ENCODE data around the gene PTPRD.

DNA sequence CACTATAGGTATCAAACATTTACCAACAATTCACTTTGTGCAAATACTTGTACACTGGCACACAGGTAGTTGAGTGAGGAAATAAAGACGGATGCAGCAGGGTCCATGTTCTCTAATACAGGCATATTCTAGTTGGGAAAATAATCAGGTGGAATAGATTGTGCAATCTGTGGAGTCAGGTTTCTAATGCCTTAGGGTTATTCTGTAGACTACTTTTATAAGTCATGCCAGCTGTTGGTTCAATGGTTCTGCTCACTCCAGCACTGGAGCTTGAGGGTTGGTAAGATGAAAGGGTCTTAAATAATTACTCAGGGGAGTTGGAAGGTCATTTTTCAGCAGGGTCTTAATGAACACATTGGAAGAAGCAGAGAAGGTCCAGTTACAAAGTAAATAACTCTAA, 2123.0 kb downstream of the PTPRD start:
- TF ChIP-seq, protein P1, sequence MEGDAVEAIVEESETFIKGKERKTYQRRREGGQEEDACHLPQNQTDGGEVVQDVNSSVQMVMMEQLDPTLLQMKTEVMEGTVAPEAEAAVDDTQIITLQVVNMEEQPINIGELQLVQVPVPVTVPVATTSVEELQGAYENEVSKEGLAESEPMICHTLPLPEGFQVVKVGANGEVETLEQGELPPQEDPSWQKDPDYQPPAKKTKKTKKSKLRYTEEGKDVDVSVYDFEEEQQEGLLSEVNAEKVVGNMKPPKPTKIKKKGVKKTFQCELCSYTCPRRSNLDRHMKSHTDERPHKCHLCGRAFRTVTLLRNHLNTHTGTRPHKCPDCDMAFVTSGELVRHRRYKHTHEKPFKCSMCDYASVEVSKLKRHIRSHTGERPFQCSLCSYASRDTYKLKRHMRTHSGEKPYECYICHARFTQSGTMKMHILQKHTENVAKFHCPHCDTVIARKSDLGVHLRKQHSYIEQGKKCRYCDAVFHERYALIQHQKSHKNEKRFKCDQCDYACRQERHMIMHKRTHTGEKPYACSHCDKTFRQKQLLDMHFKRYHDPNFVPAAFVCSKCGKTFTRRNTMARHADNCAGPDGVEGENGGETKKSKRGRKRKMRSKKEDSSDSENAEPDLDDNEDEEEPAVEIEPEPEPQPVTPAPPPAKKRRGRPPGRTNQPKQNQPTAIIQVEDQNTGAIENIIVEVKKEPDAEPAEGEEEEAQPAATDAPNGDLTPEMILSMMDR (IDR thresholded peaks at IDR 0.05), result no peak
- TF ChIP-seq POLR2A (IDR thresholded peaks at IDR 0.05), result no peak
